Mesenchymal stem cell (in vitro differentiated cells and primary cell): ENCODE data around the gene IGSF9B.

Experiments
- DNase-seq: peaks from one replicate; pipeline ENCODE4 v3.0.0-alpha.2; 2013
- H2AFZ ChIP-seq: one replicate; pipeline ENCODE4 v1.6.1; 2013; ENCODE audit warnings: low read depth, mild to moderate bottlenecking, control low read depth, inconsistent platforms, low read length, moderate library complexity
- H2AK5ac ChIP-seq: 2 replicates; pipeline ENCODE4 v1.6.1; 2013; ENCODE audit warnings: low read length, moderate library complexity, mild to moderate bottlenecking, inconsistent platforms; ENCODE audit not compliant: severe bottlenecking
- H2BK120ac ChIP-seq: one replicate; pipeline ENCODE4 v1.6.1; 2013; ENCODE audit warnings: low read depth, mild to moderate bottlenecking, inconsistent platforms, low read length, moderate library complexity
- H2BK12ac ChIP-seq, 2 experiments: one replicate each; pipeline ENCODE4 v1.6.1; 2013; ENCODE audit warnings: inconsistent platforms in 2 of 2, low read length in 2 of 2, mild to moderate bottlenecking in 2 of 2, moderate library complexity in 2 of 2, control low read depth in 1 of 2
- H2BK15ac ChIP-seq: one replicate; pipeline ENCODE4 v1.6.1; 2013; ENCODE audit warnings: mild to moderate bottlenecking, low read depth, inconsistent platforms; ENCODE audit not compliant: poor library complexity, severe bottlenecking
- H2BK5ac ChIP-seq: 2 replicates; pipeline ENCODE4 v1.6.1; 2013; ENCODE audit warnings: low read depth, mild to moderate bottlenecking, low read length, control low read depth, inconsistent platforms; ENCODE audit not compliant: poor library complexity, severe bottlenecking
- H3K14ac ChIP-seq, 2 experiments: one replicate each; pipeline ENCODE4 v1.6.1; 2013; ENCODE audit warnings: inconsistent platforms in 2 of 2, low read length in 2 of 2, control low read depth in 1 of 2, mild to moderate bottlenecking in 1 of 2, moderate library complexity in 1 of 2
- H3K18ac ChIP-seq, 2 experiments: one replicate each; pipeline ENCODE4 v1.6.1; 2013; ENCODE audit warnings: inconsistent platforms in 2 of 2, low read length in 2 of 2, control low read depth in 1 of 2, low read depth in 1 of 2, mild to moderate bottlenecking in 1 of 2
- H3K23ac ChIP-seq, 2 experiments: one replicate each; pipeline ENCODE4 v1.6.1; 2013; ENCODE audit warnings: inconsistent platforms in 2 of 2, low read length in 2 of 2, mild to moderate bottlenecking in 2 of 2, moderate library complexity in 2 of 2, control low read depth in 1 of 2
- H3K27ac ChIP-seq: 2 replicates; pipeline ENCODE4 v1.5.1; 2013; ENCODE audit warnings: mild to moderate bottlenecking, moderate library complexity, low read length, control low read depth, inconsistent platforms; ENCODE audit not compliant: poor library complexity, severe bottlenecking
- H3K27me3 ChIP-seq, 2 experiments: 2 replicates each; pipeline versions ENCODE4 v1.6.1 to v1.7.0; 2013; ENCODE audit warnings: low read length in 2 of 2, mild to moderate bottlenecking in 2 of 2, moderate library complexity in 2 of 2, control low read depth in 1 of 2, inconsistent platforms in 1 of 2; ENCODE audit not compliant: control insufficient read depth in 1 of 2, insufficient read depth in 1 of 2
- H3K36me3 ChIP-seq, 2 experiments: 2 replicates each; pipeline versions ENCODE4 v1.6.1 to v1.7.0; 2013; ENCODE audit warnings: low read length in 2 of 2, control low read depth in 1 of 2, inconsistent platforms in 1 of 2, low read depth in 1 of 2, mild to moderate bottlenecking in 1 of 2; ENCODE audit not compliant: insufficient read depth in 2 of 2, control insufficient read depth in 1 of 2
- H3K4ac ChIP-seq, 2 experiments: one replicate each; pipeline ENCODE4 v1.6.1; 2013; ENCODE audit warnings: inconsistent platforms in 2 of 2, low read length in 2 of 2, mild to moderate bottlenecking in 2 of 2, moderate library complexity in 2 of 2, control low read depth in 1 of 2, low read depth in 1 of 2
- H3K4me1 ChIP-seq: 2 replicates; pipeline ENCODE4 v1.6.1; 2013; ENCODE audit warnings: low read depth, low read length, control low read depth; ENCODE audit not compliant: control insufficient read depth, insufficient read depth
- H3K4me2 ChIP-seq: 2 replicates; pipeline ENCODE4 v1.6.1; 2013; ENCODE audit warnings: low read length, mild to moderate bottlenecking, inconsistent platforms; ENCODE audit not compliant: poor library complexity, severe bottlenecking
- H3K4me3 ChIP-seq, 2 experiments: 2 replicates each; pipeline versions ENCODE4 v1.5.1 to v1.7.0; 2013; ENCODE audit warnings: low read length in 2 of 2, mild to moderate bottlenecking in 2 of 2, control low read depth in 1 of 2, low read depth in 1 of 2; ENCODE audit not compliant: insufficient read depth in 1 of 2
- H3K79me1 ChIP-seq: replicated peaks from 2 replicates; pipeline ENCODE4 v1.6.1; 2013; ENCODE audit warnings: mild to moderate bottlenecking, control low read depth, low read length, inconsistent platforms; ENCODE audit not compliant: poor library complexity, severe bottlenecking
- H3K9ac ChIP-seq: 2 replicates; pipeline ENCODE4 v1.7.0; 2013; ENCODE audit warnings: mild to moderate bottlenecking, low read length, moderate library complexity
- H3K9me3 ChIP-seq: 2 replicates; pipeline ENCODE4 v1.7.0; 2013; ENCODE audit warnings: mild to moderate bottlenecking, low read length; ENCODE audit not compliant: control insufficient read depth
- H4K8ac ChIP-seq: one replicate; pipeline ENCODE4 v1.6.1; 2013; ENCODE audit warnings: inconsistent platforms, mild to moderate bottlenecking, low read length, moderate library complexity
- H4K91ac ChIP-seq: one replicate; pipeline ENCODE4 v1.6.1; 2013; ENCODE audit warnings: mild to moderate bottlenecking, low read length, inconsistent platforms
- WGBS: methylation state at CpG from one replicate; pipeline ENCODE4 v1.1.7; 2013; ENCODE audit warnings: mixed read lengths; 5-methylcytosine and 5-hydroxymethylcytosine counted together

IGSF9B gene

GRCh38 chr11:133968300-133968699, 11.5 kb upstream of the IGSF9B start:
- no peak overlapping the region for H2AK5ac ChIP-seq
- H2BK15ac ChIP-seq, result no peak overlapping the region
- no peak overlapping the region for H2BK120ac ChIP-seq
- H3K18ac ChIP-seq, result no peak overlapping the region
- H3K79me1 ChIP-seq, result no peaks in the 10 kb centered on the region
- H2AFZ ChIP-seq, result no peak overlapping the region
- no peak overlapping the region for H4K8ac ChIP-seq
- no peak overlapping the region for H2BK5ac ChIP-seq
- H3K4ac ChIP-seq, result no peak overlapping the region
- no peaks in the 10 kb centered on the region for H3K36me3 ChIP-seq
- no peak overlapping the region for H3K23ac ChIP-seq
- H3K9me3 ChIP-seq, result no peaks in the 10 kb centered on the region
- H3K4me1 ChIP-seq, result no peaks in the 10 kb centered on the region
- no peak for DNase-seq
- no peak overlapping the region for H3K4me3 ChIP-seq
- H2BK12ac ChIP-seq, result no peak overlapping the region
- H4K91ac ChIP-seq, result no peak overlapping the region
- no peak overlapping the region for H3K14ac ChIP-seq
- no peak overlapping the region for H3K27ac ChIP-seq
- H3K9ac ChIP-seq, result no peak overlapping the region
- H3K4me2 ChIP-seq, result no peak overlapping the region
- 60% methylated on average over 6 of the region's 6 CpGs for WGBS
- H3K27me3 ChIP-seq, result peaks cover 0 to 65% of the 10 kb centered on the region in 2 experiments

GRCh38 chr11:133967599-133968238, 11.0 kb upstream of the IGSF9B start:
- H3K14ac ChIP-seq, result no peak overlapping the region
- no peak overlapping the region for H2BK12ac ChIP-seq
- no peaks in the 10 kb centered on the region for H3K36me3 ChIP-seq
- no peak overlapping the region for H3K27ac ChIP-seq
- H3K18ac ChIP-seq, result no peak overlapping the region
- no peak overlapping the region for H3K23ac ChIP-seq
- no peak for DNase-seq
- H2BK5ac ChIP-seq, result no peak overlapping the region
- no peak overlapping the region for H3K4me3 ChIP-seq
- H3K27me3 ChIP-seq, result peaks cover 0 to 67% of the 10 kb centered on the region in 2 experiments
- no peaks in the 10 kb centered on the region for H3K4me1 ChIP-seq
- H3K79me1 ChIP-seq, result no peaks in the 10 kb centered on the region
- no peak overlapping the region for H4K91ac ChIP-seq
- H2AK5ac ChIP-seq, result no peak overlapping the region
- no peak overlapping the region for H3K4me2 ChIP-seq
- no peaks in the 10 kb centered on the region for H3K9me3 ChIP-seq
- H3K4ac ChIP-seq, result no peak overlapping the region
- no peak overlapping the region for H2BK120ac ChIP-seq
- H4K8ac ChIP-seq, result no peak overlapping the region
- no peak overlapping the region for H2AFZ ChIP-seq
- WGBS, result 90% methylated on average over 24 of the region's 28 CpGs
- H3K9ac ChIP-seq, result no peak overlapping the region
- H2BK15ac ChIP-seq, result no peak overlapping the region

- no peak overlapping the region for H4K8ac ChIP-seq
- no peak overlapping the region for H3K23ac ChIP-seq
- H3K18ac ChIP-seq, result no peak overlapping the region
- H3K4me1 ChIP-seq, result no peaks in the 10 kb centered on the region
- no peak overlapping the region for H3K4me2 ChIP-seq
- no peak overlapping the region for H3K9ac ChIP-seq
- H3K36me3 ChIP-seq, result no peaks in the 10 kb centered on the region
- no peak overlapping the region for H2BK15ac ChIP-seq
- no peak overlapping the region for H3K4me3 ChIP-seq
- H2BK5ac ChIP-seq, result no peak overlapping the region
- no peak overlapping the region for H3K14ac ChIP-seq
- no peaks in the 10 kb centered on the region for H3K79me1 ChIP-seq
- no peak overlapping the region for H2BK120ac ChIP-seq
- WGBS, result 44% methylated on average over 43 of the region's 43 CpGs
- no peak overlapping the region for H3K27ac ChIP-seq
- no peak overlapping the region for H2AK5ac ChIP-seq
- no peak for DNase-seq
- no peak overlapping the region for H2AFZ ChIP-seq
- no peak overlapping the region for H3K4ac ChIP-seq
- no peaks in the 10 kb centered on the region for H3K9me3 ChIP-seq
- no peak overlapping the region for H2BK12ac ChIP-seq
- no peak overlapping the region for H4K91ac ChIP-seq
- peaks cover 0 to 64% of the 10 kb centered on the region in 2 experiments for H3K27me3 ChIP-seq
Observed at GRCh38 chr11:133966921-133967598, 10.3 kb upstream of the IGSF9B start.

GRCh38 chr11:133966172-133966651, 9.4 kb upstream of the IGSF9B start:
- peaks cover 0 to 64% of the 10 kb centered on the region in 2 experiments for H3K27me3 ChIP-seq
- no peak overlapping the region for H3K14ac ChIP-seq
- no peaks in the 10 kb centered on the region for H3K79me1 ChIP-seq
- no peaks in the 10 kb centered on the region for H3K4me1 ChIP-seq
- no peaks in the 10 kb centered on the region for H3K9me3 ChIP-seq
- H4K8ac ChIP-seq, result no peak overlapping the region
- H4K91ac ChIP-seq, result no peak overlapping the region
- no peaks in the 10 kb centered on the region for H3K36me3 ChIP-seq
- no peak overlapping the region for H2AFZ ChIP-seq
- no peak overlapping the region for H3K27ac ChIP-seq
- H2BK120ac ChIP-seq, result no peak overlapping the region
- H2BK12ac ChIP-seq, result no peak overlapping the region
- H3K4ac ChIP-seq, result no peak overlapping the region
- no peak overlapping the region for H3K18ac ChIP-seq
- H3K23ac ChIP-seq, result no peak overlapping the region
- no peak overlapping the region for H3K4me3 ChIP-seq
- H2AK5ac ChIP-seq, result no peak overlapping the region
- WGBS, result 70% methylated on average over 7 of the region's 7 CpGs
- H2BK15ac ChIP-seq, result no peak overlapping the region
- no peak overlapping the region for H3K4me2 ChIP-seq
- H2BK5ac ChIP-seq, result no peak overlapping the region
- no peak for DNase-seq
- H3K9ac ChIP-seq, result no peak overlapping the region
